ENCODE results near the gene IFNA7. TPM values are rescaled to one million over a fixed set of nuclear protein-coding genes. Genes with fewer than 3 reads are reported as not detected.
"Not testable (repeated sequence)": the region's sequence is repeated elsewhere in the genome, so short reads cannot be mapped to it uniquely, and the experiment has no call there.

The IFNA7 gene
- total RNA-seq, 1 donor from 2014 or later: not detected

DNA sequence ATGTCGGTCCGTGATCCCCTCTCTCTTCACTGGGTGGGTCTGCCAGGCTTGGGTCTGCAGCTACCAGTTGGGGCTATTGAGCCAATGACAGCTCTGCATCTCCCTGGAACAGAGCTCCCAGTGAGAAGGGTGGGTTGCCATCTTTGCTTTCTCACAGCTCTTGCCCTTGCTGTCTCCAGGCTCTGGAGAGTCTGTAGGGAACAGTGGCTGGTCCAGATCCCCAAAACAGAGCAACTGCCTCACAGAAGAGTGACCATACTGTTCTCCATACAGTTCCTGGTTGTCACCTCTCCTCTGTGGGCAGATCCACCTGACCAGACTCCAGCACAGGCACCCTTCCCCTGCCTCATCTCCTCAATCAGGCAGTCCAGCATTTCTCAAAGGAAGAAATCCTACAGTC lies 31.3 kb upstream of the IFNA7 start:
- H3K4me3 ChIP-seq (ENCODE audit: low read depth, low read length): no peak overlapping the region
- no peak for DNase-seq (ENCODE audit: low read depth)
- TF ChIP-seq, protein P1, sequence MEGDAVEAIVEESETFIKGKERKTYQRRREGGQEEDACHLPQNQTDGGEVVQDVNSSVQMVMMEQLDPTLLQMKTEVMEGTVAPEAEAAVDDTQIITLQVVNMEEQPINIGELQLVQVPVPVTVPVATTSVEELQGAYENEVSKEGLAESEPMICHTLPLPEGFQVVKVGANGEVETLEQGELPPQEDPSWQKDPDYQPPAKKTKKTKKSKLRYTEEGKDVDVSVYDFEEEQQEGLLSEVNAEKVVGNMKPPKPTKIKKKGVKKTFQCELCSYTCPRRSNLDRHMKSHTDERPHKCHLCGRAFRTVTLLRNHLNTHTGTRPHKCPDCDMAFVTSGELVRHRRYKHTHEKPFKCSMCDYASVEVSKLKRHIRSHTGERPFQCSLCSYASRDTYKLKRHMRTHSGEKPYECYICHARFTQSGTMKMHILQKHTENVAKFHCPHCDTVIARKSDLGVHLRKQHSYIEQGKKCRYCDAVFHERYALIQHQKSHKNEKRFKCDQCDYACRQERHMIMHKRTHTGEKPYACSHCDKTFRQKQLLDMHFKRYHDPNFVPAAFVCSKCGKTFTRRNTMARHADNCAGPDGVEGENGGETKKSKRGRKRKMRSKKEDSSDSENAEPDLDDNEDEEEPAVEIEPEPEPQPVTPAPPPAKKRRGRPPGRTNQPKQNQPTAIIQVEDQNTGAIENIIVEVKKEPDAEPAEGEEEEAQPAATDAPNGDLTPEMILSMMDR (conservative IDR thresholded peaks at IDR 0.05; ENCODE audit: low read depth, low read length): no peak

DNA sequence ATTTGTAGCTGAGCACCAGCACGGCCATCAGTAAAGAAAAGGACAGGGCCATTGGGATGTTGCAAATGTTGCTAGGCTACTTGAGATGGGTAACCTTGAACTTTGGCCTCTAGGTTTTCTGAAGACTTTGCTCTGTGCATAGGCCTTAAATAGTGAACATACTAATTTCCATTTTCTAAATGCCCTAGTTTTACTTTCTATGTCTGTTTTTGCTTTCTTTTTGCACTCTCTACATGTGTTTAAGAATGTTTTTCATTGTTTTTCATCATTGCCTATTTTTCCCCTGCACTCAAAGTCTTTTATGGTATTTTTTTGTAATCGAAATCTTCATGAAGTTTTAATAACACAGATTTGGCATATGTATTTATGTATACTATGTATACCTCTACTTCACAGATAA lies 26.1 kb upstream of the IFNA7 start, which contains the start of gene IFNA17:
Gene IFNA17 (minus strand): TSS at position 101 of the 400 bp plus-strand sequence. CDS start 49 bp downstream, at position 52.
- no peak within 1 kb of the TSS for H3K4me3 ChIP-seq (ENCODE audit: low read depth, low read length)
- TF ChIP-seq, protein P1 (conservative IDR thresholded peaks at IDR 0.05; ENCODE audit: low read depth, low read length): no peak
- DNase-seq (ENCODE audit: low read depth): no peak

DNA sequence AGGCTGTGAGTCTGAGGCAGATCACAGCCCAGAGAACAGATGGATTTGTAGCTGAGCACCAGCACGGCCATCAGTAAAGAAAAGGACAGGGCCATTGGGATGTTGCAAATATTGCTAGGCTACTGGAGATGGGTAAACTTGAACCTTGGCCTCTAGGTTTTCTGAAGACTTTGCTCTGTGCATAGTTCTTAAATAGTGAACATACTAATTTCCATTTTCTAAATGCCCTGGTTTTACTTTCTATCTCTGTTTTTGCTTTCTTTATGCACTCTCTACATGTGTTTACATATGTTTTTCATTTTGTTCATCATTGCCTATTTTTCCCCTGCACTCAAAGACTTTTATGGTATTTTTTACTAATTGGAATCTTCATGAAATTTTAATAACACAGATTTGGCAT lies 15.2 kb upstream of the IFNA7 start, which contains the start of gene IFNA16:
Gene IFNA16 (minus strand): TSS at position 101 of the 400 bp plus-strand sequence. CDS start 6 bp downstream, at position 95.
- not testable (repeated sequence) for DNase-seq (ENCODE audit: low read depth); H3K4me3 ChIP-seq (ENCODE audit: low read depth, low read length)

DNA sequence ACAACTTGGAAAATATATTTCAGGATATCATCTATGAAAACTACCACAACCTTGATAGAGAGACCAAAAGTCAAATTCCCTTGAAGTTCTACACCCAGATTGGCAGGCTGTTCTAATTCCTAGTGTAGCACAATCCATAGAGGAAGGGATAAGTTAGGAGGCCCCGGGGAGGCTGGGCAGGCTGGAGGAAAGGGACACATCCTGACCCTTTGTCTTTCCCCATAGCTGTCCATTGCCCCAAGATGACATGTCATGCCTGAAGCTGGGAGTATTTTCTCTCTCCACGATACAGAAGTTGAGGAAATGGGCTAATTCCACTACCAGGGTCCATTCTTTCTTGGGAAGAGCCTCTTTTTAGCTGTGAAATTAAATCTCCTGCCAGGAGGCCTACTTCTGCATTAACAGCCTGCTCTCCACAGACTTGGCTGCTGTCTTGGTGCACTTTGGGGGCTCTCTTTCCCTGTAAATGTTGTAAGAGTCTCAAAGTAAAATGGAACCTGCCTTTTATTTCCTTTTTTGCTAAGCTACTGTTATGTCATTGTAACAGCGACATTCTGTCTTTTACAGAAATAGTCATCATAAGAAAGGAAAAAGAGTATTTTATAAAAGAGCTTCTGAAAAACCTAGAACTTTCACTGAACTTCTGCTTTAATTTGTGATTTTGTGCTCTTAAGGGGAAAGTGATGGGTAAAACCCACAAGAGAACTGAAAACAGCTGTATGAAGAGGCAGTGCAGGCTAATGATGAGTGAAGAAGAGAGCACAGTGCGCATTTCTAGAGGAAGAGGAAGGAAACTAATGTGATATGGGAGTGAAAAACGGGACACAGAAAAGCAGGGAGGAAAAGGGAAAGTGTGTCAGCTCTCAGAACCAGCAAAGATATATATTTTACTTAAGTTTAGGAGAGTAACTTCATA lies 11.7 kb upstream of the IFNA7 start:
- H3K4me3 ChIP-seq (ENCODE audit: low read depth, low read length); DNase-seq (ENCODE audit: low read depth): not testable (repeated sequence)
- TF ChIP-seq, protein P1 (conservative IDR thresholded peaks at IDR 0.05; ENCODE audit: low read depth, low read length): peak; percentile 63

DNA sequence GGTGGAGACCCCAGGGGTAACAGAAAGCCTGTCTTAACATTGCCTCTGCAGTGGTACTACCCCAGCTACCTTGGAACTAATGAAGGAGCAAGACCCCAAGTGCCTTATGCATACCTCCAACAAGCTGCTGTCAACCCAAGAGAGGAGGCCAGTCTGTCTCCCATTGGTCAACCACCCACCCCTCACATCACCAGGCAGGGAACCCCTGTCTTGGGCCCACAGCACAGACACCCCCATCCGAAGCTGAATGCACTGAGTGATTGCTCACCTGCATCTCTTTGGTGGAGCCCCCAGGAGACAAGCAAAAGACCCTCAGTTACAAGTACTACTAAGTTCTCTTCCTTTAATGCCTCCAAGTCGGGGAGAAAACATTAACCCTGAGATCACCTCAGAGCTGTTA lies 10.2 kb upstream of the IFNA7 start:
- DNase-seq (ENCODE audit: low read depth); H3K4me3 ChIP-seq (ENCODE audit: low read depth, low read length): not testable (repeated sequence)

DNA sequence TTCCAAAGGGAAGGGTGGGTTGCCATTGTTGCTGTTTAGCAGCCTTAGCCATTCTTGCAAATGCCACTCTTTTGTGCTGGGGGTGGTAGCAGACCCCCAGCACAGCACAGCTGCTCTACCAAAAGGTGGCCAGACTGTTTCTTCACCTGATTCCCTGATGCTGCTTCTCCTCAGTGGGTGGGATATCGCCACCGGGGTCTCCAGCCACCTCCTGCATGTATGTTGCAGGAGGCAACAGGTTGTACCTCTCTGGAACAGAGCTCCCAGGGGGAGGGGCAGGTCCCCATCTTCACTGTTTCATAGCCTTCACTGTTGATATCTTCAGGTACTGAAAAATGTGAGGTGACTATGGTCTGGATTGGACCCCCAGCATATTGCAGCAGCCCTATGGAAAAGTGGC lies 8.8 kb upstream of the IFNA7 start:
- not testable (repeated sequence) for H3K4me3 ChIP-seq (ENCODE audit: low read depth, low read length); DNase-seq (ENCODE audit: low read depth)

DNA sequence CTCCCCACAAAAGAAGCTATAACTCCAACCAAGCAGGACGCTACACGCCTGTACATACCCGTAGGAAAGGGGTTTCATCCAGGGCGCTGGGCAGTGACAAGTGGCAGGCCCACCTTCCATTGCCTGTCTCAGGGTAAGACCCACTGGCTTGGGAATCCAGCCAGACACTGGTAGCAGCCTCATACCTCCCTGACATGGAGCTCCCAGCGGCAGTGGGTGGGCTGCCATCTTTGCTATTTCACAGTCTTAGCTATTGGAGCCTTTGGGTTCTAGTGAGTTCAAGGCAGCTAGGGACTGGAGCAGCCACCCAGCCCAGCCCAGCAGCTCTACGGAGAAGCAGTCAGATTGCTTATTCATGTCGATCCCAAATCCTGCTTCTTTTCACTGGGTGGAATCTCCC lies 8.3 kb upstream of the IFNA7 start:
- no peak overlapping the region for H3K4me3 ChIP-seq (ENCODE audit: low read depth, low read length)
- TF ChIP-seq, protein P1 (conservative IDR thresholded peaks at IDR 0.05; ENCODE audit: low read depth, low read length): no peak
- DNase-seq (ENCODE audit: low read depth): no peak

DNA sequence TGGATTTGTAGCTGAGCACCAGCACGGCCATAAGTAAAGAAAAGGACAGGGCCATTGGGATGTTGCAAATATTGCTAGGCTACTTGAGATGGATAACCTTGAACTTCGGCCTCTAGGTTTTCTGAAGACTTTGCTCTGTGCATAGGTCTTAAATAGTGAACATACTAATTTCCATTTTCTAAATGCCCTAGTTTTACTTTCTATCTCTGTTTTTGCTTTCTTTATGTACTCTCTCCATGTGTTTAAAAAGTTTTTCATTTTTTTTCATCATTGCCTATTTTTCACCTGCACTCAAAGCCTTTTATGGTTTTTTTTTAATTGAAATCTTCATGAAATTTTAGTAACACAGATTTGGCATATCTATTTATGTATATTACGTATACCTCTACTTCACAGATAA lies 5.0 kb upstream of the IFNA7 start, which contains the start of gene IFNA10:
Gene IFNA10 (minus strand): TSS at position 101 of the 400 bp plus-strand sequence. CDS start 46 bp downstream, at position 55.
- not testable (repeated sequence) for DNase-seq (ENCODE audit: low read depth); H3K4me3 ChIP-seq (ENCODE audit: low read depth, low read length)

DNA sequence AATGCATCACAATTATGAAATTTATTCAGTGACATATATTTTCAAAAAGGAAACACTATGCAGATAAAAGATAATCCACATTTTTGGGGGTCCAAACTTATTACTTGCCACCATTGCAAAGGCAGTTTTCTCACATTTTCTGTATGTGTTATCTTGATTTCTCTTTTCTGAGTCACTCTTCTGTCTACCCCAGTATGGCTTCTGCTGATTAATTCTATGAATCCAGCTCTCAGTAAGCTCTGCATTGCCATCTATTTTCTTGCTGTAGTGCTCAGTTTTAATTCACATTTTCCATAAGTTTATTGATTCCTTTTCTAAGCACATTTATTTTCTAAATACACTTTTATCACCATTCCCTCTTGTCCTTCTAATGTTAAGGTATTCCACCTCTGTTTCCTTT lies 3.2 kb upstream of the IFNA7 start:
- no peak for DNase-seq (ENCODE audit: low read depth)
- TF ChIP-seq, protein P1 (conservative IDR thresholded peaks at IDR 0.05; ENCODE audit: low read depth, low read length): no peak
- H3K4me3 ChIP-seq (ENCODE audit: low read depth, low read length): no peak overlapping the region
